Measurements from ENCODE around the gene RASAL3. TPM values are rescaled to one million over a fixed set of nuclear protein-coding genes. Genes with fewer than 3 reads are reported as not detected.

Gene RASAL3
- total and polyA plus RNA-seq, 11 donors, result 0.42 to 9.1 (median 0.99) TPM

MicroRNAs within 50 kb of the gene (microRNA counts, 767-probe panel; counts per million panel counts)
- 71.6 to 1,023 counts per million in 2 donors for microRNA hsa-miR-1470

Small RNAs within 50 kb of the gene (microRNA-seq; reads per million reads assigned to microRNA genes)
- 0 reads per million in 4 donors for gene MIR1470

Other genes starting within 250 kb of the RASAL3 start
- 1 to 10 TPM in 1 of 9 donors, under 1 TPM in 5, not detected in 3; 0.12 to 1.3 (median 0.14) TPM for gene EPHX3, start 232.1 kb downstream of the RASAL3 start, total RNA-seq
- gene EPHX3, start 232.1 kb downstream of the RASAL3 start, polyA plus RNA-seq, result under 1 TPM; 0.11 to 0.21 TPM
- 10 to 100 TPM; 31.4 to 78.9 (median 61.8) TPM for gene BRD4, start 132.0 kb downstream of the RASAL3 start, total RNA-seq
- 10 to 100 TPM; 31.1 to 76.9 TPM for gene BRD4, start 132.0 kb downstream of the RASAL3 start, polyA plus RNA-seq
- gene AKAP8, start 84.8 kb downstream of the RASAL3 start, total RNA-seq, result 10 to 100 TPM; 15.3 to 24.8 (median 18.9) TPM
- gene AKAP8, start 84.8 kb downstream of the RASAL3 start, polyA plus RNA-seq, result 10 to 100 TPM in 1 of 2 donors, 1 to 10 TPM in 1; 9.6 to 17.5 TPM
- 10 to 100 TPM; 46.5 to 72.2 (median 60.1) TPM for gene AKAP8L, start 45.6 kb downstream of the RASAL3 start, total RNA-seq
- 10 to 100 TPM; 43.3 to 67.5 TPM for gene AKAP8L, start 45.6 kb downstream of the RASAL3 start, polyA plus RNA-seq
- gene WIZ, start 14.6 kb downstream of the RASAL3 start, total RNA-seq, result 10 to 100 TPM; 23.1 to 52.4 (median 25.7) TPM
- gene WIZ, start 14.6 kb downstream of the RASAL3 start, polyA plus RNA-seq, result 10 to 100 TPM; 19.0 to 26.2 TPM
- gene PGLYRP2, start 15.0 kb upstream of the RASAL3 start, total RNA-seq, result not detected
- not detected for gene PGLYRP2, start 15.0 kb upstream of the RASAL3 start, polyA plus RNA-seq
- gene CYP4F22, start 44.0 kb upstream of the RASAL3 start, total RNA-seq, result under 1 TPM in 1 of 9 donors, not detected in 8; 0.29 TPM
- not detected for gene CYP4F22, start 44.0 kb upstream of the RASAL3 start, polyA plus RNA-seq
- not detected for gene CYP4F8, start 150.7 kb upstream of the RASAL3 start, total RNA-seq
- gene CYP4F8, start 150.7 kb upstream of the RASAL3 start, polyA plus RNA-seq, result not detected
- gene CYP4F3, start 176.4 kb upstream of the RASAL3 start, total RNA-seq, result 1 to 10 TPM in 2 of 9 donors, under 1 TPM in 4, not detected in 3; 0.12 to 1.9 (median 0.30) TPM
- gene CYP4F3, start 176.4 kb upstream of the RASAL3 start, polyA plus RNA-seq, result under 1 TPM in 1 of 2 donors, not detected in 1; 0.04 TPM
- 1 to 10 TPM; 1.8 to 5.2 (median 3.1) TPM for gene CYP4F12, start 208.5 kb upstream of the RASAL3 start, total RNA-seq
- 1 to 10 TPM; 1.1 to 8.9 TPM for gene CYP4F12, start 208.5 kb upstream of the RASAL3 start, polyA plus RNA-seq

Measured in heart left ventricle (tissue), 11 donors.